Neutrophil (primary cell): Measurements from ENCODE around the gene CTNND2.

ENCODE experiments used
- H3K27ac ChIP-seq: fragments of 200-600 bp; sonication (generic); 2 replicates; pipeline ENCODE4 v1.5.1; 2016; ENCODE audit warnings: mild to moderate bottlenecking, moderate library complexity
- H3K27me3 ChIP-seq: fragments of 200-600 bp; sonication (generic); 2 replicates; pipeline ENCODE4 v1.6.0; 2016; ENCODE audit warnings: mild to moderate bottlenecking
- H3K36me3 ChIP-seq: fragments of 200-600 bp; sonication (generic); 2 replicates; pipeline ENCODE4 v1.5.1; 2017
- H3K4me1 ChIP-seq, 2 experiments: fragments of 200-600 bp in 1 of 2; sonication (generic) in 1 of 2; 1 replicate in 1 of 2; 2 replicates in 1 of 2; pipeline versions ENCODE4 v1.5.1 to v1.6.1; 2013 to 2016; ENCODE audit warnings: low read depth in 1 of 2, low read length in 1 of 2, mild to moderate bottlenecking in 1 of 2, moderate library complexity in 1 of 2; ENCODE audit not compliant: control insufficient read depth in 1 of 2, insufficient read depth in 1 of 2
- H3K4me3 ChIP-seq, 2 experiments: fragments of 200-600 bp in 1 of 2; sonication (generic) in 1 of 2; 1 replicate in 1 of 2; 2 replicates in 1 of 2; pipeline ENCODE4 v1.5.1; 2013 to 2016; ENCODE audit warnings: low read depth in 1 of 2, low read length in 1 of 2, mild to moderate bottlenecking in 1 of 2, moderate library complexity in 1 of 2
- H3K9me3 ChIP-seq: fragments of 200-600 bp; sonication (generic); 2 replicates; pipeline ENCODE4 v1.5.1; 2016
- TF ChIP-seq, protein P1 (sequence below): fragments of 200-600 bp; sonication (generic); IDR thresholded peaks from 2 replicates; pipeline ENCODE4 v1.5.1; 2016; ENCODE audit warnings: antibody characterized with exemption

The CTNND2 gene

GRCh38 chr5:11268891-11269290, 635.4 kb downstream of the CTNND2 start:
- Histone ChIP-seq H3K4me1 (no peaks in the 10 kb centered on the region), H3K4me3 (no peak overlapping the region), H3K27me3 (no peaks in the 10 kb centered on the region), H3K36me3 (no peaks in the 10 kb centered on the region), H3K27ac (no peak overlapping the region), H3K9me3 (no peaks in the 10 kb centered on the region)
- TF ChIP-seq, protein P1, sequence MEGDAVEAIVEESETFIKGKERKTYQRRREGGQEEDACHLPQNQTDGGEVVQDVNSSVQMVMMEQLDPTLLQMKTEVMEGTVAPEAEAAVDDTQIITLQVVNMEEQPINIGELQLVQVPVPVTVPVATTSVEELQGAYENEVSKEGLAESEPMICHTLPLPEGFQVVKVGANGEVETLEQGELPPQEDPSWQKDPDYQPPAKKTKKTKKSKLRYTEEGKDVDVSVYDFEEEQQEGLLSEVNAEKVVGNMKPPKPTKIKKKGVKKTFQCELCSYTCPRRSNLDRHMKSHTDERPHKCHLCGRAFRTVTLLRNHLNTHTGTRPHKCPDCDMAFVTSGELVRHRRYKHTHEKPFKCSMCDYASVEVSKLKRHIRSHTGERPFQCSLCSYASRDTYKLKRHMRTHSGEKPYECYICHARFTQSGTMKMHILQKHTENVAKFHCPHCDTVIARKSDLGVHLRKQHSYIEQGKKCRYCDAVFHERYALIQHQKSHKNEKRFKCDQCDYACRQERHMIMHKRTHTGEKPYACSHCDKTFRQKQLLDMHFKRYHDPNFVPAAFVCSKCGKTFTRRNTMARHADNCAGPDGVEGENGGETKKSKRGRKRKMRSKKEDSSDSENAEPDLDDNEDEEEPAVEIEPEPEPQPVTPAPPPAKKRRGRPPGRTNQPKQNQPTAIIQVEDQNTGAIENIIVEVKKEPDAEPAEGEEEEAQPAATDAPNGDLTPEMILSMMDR: no peak

- no peaks in the 10 kb centered on the region for H3K36me3 ChIP-seq
- H3K4me3 ChIP-seq: no peak overlapping the region
- no peaks in the 10 kb centered on the region for H3K27me3 ChIP-seq
- TF ChIP-seq, protein P1: no peak
- no peaks in the 10 kb centered on the region for H3K4me1 ChIP-seq
- no peaks in the 10 kb centered on the region for H3K9me3 ChIP-seq
- no peak overlapping the region for H3K27ac ChIP-seq
These were observed 637.9 kb downstream of the CTNND2 start for GRCh38 chr5:11266331-11266730.

- H3K36me3 ChIP-seq: no peaks in the 10 kb centered on the region
- H3K4me1 ChIP-seq: no peaks in the 10 kb centered on the region
- TF ChIP-seq, protein P1: no peak
- H3K9me3 ChIP-seq: no peaks in the 10 kb centered on the region
- H3K27me3 ChIP-seq: no peaks in the 10 kb centered on the region
- no peak overlapping the region for H3K4me3 ChIP-seq
- no peak overlapping the region for H3K27ac ChIP-seq
These were observed 643.0 kb downstream of the CTNND2 start for GRCh38 chr5:11261241-11261640.

GRCh38 chr5:11258001-11258400, 646.2 kb downstream of the CTNND2 start:
- no peak overlapping the region for H3K4me3 ChIP-seq
- H3K4me1 ChIP-seq: no peaks in the 10 kb centered on the region
- TF ChIP-seq, protein P1: no peak
- no peaks in the 10 kb centered on the region for H3K36me3 ChIP-seq
- H3K27me3 ChIP-seq: no peaks in the 10 kb centered on the region
- H3K27ac ChIP-seq: no peak overlapping the region
- H3K9me3 ChIP-seq: no peaks in the 10 kb centered on the region

- no peaks in the 10 kb centered on the region for H3K36me3 ChIP-seq
- TF ChIP-seq, protein P1: no peak
- H3K4me3 ChIP-seq: no peak overlapping the region
- H3K9me3 ChIP-seq: no peaks in the 10 kb centered on the region
- no peak overlapping the region for H3K27ac ChIP-seq
- H3K4me1 ChIP-seq: no peaks in the 10 kb centered on the region
- no peaks in the 10 kb centered on the region for H3K27me3 ChIP-seq
These were observed 651.7 kb downstream of the CTNND2 start for GRCh38 chr5:11252523-11252922.

DNA sequence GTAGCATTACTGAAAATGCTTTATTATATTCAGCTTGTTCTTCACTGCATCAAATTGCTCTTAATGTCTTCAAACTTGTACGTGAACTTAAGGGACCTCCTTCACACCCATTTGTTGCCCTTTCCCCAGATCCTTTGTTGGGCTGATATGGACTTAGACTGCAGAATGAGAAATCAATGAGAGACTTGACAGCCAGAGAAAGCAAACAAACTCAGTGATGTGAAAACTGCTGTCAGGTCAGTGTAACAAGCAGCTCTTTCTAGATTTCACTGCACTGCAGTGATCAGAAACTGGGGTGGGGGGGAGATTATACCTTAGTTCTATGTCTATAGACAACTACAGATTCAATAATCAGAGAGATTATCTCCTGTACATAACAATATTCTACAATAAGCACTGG, 652.2 kb downstream of the CTNND2 start:
- TF ChIP-seq, protein P1: no peak

More for the DNA sequence above, 652.2 kb downstream of the CTNND2 start:
- Histone ChIP-seq H3K9me3 (no peaks in the 10 kb centered on the region), H3K4me1 (no peaks in the 10 kb centered on the region), H3K27me3 (no peaks in the 10 kb centered on the region), H3K27ac (no peak overlapping the region), H3K36me3 (no peaks in the 10 kb centered on the region), H3K4me3 (no peak overlapping the region)
